Skeletal muscle satellite cell (primary cell): ENCODE measurements around the gene SERPINA12.

ENCODE experiments used
- H3K27me3 ChIP-seq: 2 replicates; pipeline ENCODE4 v1.7.0; 2013; ENCODE audit warnings: low read length; ENCODE audit not compliant: control insufficient read depth, insufficient read depth
- H3K36me3 ChIP-seq: 2 replicates; pipeline ENCODE4 v1.7.0; 2013; ENCODE audit warnings: mild to moderate bottlenecking, control low read depth, low read length; ENCODE audit not compliant: insufficient read depth
- H3K4me1 ChIP-seq: 2 replicates; pipeline ENCODE4 v1.7.0; 2013; ENCODE audit warnings: low read length; ENCODE audit not compliant: control insufficient read depth, insufficient read depth
- H3K4me2 ChIP-seq: 2 replicates; pipeline ENCODE4 v1.7.0; 2013; ENCODE audit warnings: mild to moderate bottlenecking, low read length
- H3K4me3 ChIP-seq: 2 replicates; pipeline ENCODE4 v1.7.0; 2013; ENCODE audit warnings: low read length
- H3K9ac ChIP-seq: 2 replicates; pipeline ENCODE4 v1.7.0; 2013; ENCODE audit warnings: mild to moderate bottlenecking, low read depth, low read length, moderate library complexity
- H3K9me3 ChIP-seq: replicated peaks from 2 replicates; pipeline ENCODE4 v1.7.0; 2013; ENCODE audit warnings: mild to moderate bottlenecking, control low read depth, low read length

SERPINA12 gene

GRCh38 chr14:94445003-94445402, 64.3 kb downstream of the SERPINA12 start:
- Histone ChIP-seq H3K27me3 (peaks cover 13% of the 10 kb centered on the region), H3K9me3 (no peaks in the 10 kb centered on the region), H3K36me3 (no peaks in the 10 kb centered on the region), H3K4me3 (no peak overlapping the region), H3K4me2 (no peak overlapping the region), H3K9ac (no peak overlapping the region), H3K4me1 (no peaks in the 10 kb centered on the region)

- Histone ChIP-seq H3K36me3 (no peaks in the 10 kb centered on the region), H3K4me1 (no peaks in the 10 kb centered on the region), H3K9ac (no peak overlapping the region), H3K9me3 (no peaks in the 10 kb centered on the region), H3K4me3 (no peak overlapping the region), H3K27me3 (peaks cover 3% of the 10 kb centered on the region), H3K4me2 (no peak overlapping the region)
These were observed 67.6 kb downstream of the SERPINA12 start for GRCh38 chr14:94441531-94442205.

DNA sequence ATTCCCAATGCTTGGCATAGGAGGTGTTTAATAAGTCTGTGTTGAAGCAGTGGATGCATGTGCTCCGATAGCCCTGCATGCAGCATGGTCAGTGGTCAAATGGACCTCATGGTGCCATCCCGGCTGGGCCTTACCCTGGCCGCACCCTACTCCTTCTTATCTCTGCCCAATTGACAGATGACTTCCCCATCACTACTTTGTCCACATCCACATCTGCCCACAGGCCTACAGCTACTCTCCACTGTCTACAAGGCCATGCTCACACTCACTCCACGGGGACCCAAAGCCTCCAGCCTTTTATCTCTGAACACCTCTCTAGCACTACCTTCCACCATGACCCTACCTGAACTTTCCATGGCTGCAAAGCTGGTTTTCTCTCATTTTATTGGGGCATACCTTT, 68.1 kb downstream of the SERPINA12 start:
- Histone ChIP-seq H3K4me3 (no peak overlapping the region), H3K9ac (no peak overlapping the region), H3K9me3 (no peaks in the 10 kb centered on the region)

DNA sequence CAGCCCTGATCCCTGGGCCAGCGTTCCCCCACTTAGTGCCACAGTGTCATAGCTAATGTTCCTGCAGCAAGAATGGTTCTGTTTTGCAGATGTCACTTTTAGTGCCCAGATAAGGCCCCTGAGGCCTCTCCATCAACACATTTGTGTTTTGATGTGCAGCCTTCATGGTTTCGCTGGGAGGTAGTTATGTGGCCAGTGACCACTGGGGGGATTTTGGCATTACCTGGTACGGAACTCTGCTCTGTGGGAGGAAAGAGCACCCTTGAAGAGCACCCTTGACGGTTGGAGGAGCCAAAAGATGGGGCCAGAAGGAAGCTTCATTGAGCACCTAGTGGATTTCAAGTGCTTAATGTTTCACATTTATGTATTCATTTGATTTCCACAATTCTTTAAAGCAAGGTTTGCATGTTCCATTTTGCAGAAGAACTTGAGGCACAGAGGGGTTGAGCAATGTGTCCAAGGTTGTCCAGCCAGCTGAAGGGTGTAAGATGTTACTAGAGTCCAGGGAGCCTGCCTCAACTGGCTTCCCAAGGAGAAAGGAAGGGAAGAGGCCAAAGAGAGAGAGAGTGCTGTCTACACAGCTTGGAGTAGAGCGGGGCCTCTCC, 69.7 kb downstream of the SERPINA12 start:
- Histone ChIP-seq H3K4me2 (no peak overlapping the region), H3K4me3 (no peak overlapping the region), H3K9me3 (no peaks in the 10 kb centered on the region), H3K9ac (no peak overlapping the region), H3K4me1 (no peaks in the 10 kb centered on the region), H3K27me3 (peaks cover 3% of the 10 kb centered on the region), H3K36me3 (no peaks in the 10 kb centered on the region)

More for the DNA sequence above, 68.1 kb downstream of the SERPINA12 start:
- no peaks in the 10 kb centered on the region for H3K36me3 ChIP-seq
- peaks cover 3% of the 10 kb centered on the region for H3K27me3 ChIP-seq
- H3K4me2 ChIP-seq, result no peak overlapping the region
- H3K4me1 ChIP-seq, result no peaks in the 10 kb centered on the region
